Activated CD8-positive, alpha-beta memory T cell treated with anti-CD3 and anti-CD28 coated beads, Interleukin-2, amount 50 U/mL, for 1 hour (primary cell): ENCODE data around the gene CNTN1.
"Not testable (repeated sequence)": the region's sequence is repeated elsewhere in the genome, so short reads cannot be mapped to it uniquely, and the experiment has no call there.

Experiments used
- DNase-seq: peaks from one replicate; pipeline ENCODE4 v3.0.0-alpha.2; 2020; ENCODE audit errors: extremely low read depth

The CNTN1 gene

DNA sequence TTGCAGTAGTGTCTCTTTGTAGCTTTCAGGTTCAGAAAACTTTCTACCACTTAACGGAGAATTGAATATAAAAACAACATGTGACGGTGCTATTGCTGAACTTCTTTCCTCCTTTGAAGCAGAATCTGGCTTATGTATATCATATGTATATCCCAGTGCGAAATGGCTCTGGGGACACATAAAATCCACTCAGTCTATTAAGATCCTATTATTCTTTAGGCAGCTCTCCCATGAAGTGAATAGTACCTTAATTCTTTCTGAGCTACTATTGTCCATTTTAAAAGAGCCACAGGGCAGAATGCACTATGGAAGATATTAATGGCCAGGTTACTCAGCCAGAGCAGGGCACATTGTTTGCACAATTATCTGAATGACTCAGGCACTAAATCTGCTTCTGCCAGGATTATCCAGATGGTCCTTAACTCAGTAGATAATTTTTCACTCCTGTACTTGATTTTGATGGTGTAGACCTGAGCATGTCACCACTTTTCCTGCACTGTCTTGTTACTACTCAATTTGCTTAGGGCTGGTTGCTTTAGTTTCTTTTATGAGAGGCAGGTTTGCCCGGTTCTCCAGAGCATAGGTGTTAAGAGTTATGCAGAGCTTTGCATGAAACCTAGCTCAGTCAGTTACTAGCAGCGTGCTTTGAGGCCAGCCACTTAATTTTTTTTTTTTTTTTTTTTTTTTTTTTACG lies 5.5 kb downstream of the CNTN1 start:
- DNase-seq: no peak

DNA sequence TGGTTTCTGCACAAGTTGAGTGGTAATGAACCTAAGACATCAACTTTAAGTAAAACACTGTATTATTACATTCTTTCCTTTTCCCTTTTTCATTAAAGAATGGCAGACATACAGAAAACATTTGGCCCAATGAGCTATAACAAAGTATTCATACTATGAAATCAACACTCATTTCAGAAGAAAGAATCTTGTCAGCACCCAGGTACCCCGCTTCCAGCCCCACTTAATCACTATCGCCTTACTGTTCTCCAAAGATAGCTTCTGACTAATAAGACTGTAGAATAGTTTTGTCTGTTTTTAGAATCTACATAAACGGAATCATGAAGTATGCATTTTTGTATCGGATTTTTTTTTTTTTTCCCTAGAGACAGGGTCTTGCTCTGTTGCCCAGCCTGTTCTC lies 9.5 kb downstream of the CNTN1 start:
- DNase-seq: no peak

DNA sequence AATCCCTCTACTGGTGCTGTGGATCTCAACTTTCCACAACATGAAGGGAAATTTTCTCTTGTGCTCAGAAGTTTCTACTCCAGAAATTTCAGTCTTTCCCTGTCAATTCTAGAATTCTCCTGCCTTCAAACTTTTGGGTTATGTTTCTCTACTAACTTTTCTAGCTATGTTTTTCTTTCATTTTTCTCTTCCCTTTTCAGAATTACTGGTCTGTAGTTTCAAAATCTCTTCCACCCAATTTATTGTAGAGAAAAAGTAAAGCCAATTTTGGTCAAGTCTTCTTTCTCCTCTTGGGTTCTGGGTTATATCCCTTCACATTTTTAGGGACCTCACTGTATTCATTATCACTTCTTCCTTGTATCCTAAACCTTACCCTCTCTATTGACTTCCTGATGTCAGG lies 18.9 kb downstream of the CNTN1 start:
- no peak for DNase-seq

DNA sequence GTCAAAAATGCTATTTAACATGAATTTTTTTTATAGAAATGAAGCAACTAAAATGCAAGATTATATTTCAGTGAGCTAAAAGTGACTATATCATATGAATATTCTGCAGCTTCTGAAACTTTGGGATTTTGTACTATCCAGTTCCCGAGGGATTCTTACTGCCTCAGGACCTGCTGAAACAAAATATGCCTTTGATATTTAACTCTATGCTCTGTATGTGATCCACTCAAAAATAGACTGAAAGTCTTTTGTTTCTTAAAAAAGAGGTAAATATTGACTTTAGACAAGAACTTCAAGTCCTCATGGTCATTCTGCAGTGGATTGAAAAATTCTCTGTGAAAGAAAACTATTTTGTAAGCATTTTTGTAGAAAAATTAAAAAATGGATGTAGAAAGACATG lies 22.4 kb downstream of the CNTN1 start:
- DNase-seq: no peak

DNA sequence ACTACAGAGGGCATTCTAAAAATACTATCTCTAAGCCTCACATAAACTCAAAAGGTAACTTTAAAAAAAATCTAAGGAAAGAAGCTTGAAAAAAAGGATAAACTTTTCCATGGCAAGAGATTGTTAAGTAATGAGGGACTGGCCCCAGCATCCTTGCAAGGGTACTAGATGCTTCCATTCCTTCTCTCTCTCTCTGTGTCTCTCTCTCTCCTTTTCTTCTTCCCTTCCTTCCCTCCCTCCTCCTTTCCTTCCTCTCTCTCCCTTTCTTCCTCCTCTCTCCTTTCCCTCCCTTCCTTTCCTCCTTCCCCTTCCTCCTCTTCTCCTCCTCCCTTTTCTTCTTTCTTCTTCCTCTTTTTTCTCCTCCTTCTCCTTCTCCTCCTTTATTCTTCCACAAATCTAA lies 23.8 kb downstream of the CNTN1 start:
- DNase-seq: no peak

DNA sequence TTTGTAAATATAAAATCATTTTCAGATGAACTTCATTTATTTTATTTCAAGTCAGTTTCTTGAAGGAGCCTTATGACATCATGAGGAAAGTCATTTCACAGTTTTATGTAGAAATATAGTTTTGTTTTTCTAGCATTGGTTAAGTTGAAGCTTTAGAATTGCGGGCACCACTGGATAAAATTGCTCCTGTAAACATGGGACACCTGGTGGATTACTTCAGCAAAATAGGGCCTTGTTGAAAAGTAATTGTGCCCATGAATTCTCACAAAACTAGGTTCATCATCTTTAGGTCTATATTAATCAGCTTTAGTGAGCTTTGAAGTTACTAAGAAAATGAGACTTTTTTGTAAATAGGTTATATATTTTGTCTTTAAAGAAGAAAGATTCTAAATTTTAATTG lies 25.3 kb downstream of the CNTN1 start:
- no peak for DNase-seq

DNA sequence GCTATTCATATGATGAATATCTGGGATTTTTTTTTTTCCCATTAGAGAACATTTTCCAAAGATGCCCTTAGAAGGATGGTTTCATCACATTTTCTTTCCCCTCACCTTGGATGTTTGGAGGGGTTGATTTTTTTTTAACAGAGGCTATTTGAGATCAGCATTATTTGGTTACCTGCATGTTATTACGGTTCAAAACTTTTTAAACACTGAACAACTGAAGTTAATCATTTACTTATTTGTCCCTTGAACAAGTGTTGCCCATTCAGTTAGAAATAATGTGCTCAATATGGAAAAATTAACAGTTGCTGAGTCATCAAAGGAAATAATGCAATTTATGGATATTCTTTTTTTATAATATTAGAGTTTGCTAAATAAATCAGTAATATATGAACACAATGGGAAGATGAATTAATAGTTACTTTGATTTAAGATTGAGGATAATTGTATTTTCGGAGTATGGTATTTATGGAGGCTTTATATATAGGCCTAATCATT lies 26.7 kb downstream of the CNTN1 start:
- DNase-seq: no peak

DNA sequence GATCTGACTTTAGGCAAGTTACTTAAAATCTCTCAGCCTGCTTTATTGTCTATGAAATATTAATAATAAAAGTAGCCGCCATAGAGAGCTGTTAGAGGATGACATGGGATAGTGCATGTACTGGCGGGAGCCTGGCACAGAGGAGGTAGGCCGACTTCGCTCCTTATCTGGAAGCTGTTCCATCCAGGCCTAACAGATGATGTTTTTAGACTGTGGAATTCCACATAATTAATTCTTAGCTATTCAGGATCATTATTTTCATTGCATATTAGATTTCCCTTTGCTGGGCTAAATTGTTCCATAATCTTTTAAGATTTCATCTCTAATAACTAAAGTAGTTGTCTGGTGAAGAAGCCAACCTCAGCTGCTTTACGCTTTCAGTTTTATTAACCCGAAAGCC lies 30.8 kb downstream of the CNTN1 start:
- DNase-seq: no peak

DNA sequence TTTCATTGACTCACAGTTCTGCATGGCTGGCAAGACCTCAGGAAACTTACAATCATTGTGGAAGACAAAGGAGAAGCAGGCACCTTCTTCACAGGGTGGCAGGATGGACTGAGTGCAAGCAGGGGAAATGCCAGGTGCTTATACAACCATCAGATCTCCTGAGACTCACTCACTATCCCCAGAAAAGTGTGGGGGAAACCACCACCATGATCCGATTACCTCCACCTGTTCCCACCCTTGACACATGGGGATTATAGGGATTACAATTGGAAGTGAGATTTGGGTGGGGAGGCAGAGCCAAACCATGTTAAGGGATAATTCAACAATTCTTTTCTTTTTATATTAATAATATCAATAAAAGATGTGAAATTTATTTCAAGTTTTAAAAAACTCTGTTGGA lies 34.1 kb downstream of the CNTN1 start:
- DNase-seq: no peak

DNA sequence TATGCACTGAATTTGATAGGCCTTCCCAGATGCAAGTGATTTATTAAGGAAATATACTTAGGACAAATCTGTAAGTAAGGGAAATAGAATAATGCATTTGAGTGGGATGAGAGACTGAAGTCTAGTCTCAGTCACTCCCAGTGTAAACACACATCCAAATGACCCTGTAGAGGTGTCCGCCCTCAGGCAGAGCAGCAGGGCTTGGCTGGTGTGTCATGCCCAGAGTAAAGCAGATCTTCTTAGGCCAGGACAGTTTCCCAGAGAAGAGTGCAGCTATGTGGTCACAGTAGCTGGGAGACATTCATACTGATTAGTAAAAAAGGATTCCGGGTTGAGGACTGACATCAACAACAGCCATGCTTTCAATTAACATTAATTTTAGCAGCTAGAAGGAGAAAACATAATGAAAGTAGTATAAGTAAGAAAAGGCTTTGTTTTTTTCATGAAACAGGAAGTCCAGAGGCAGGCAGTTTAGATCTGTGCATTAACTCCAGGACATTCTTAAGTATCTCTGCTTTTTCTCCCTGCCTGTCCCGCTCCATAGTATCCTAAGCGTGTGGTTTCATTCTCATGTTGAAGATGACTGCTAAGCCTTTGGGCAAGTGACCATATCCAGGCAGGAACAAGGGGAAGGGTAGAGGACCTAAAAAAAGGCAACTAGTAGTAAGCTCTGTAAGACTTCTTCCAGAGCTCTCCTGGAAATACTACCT lies 35.7 kb downstream of the CNTN1 start:
- no peak for DNase-seq

DNA sequence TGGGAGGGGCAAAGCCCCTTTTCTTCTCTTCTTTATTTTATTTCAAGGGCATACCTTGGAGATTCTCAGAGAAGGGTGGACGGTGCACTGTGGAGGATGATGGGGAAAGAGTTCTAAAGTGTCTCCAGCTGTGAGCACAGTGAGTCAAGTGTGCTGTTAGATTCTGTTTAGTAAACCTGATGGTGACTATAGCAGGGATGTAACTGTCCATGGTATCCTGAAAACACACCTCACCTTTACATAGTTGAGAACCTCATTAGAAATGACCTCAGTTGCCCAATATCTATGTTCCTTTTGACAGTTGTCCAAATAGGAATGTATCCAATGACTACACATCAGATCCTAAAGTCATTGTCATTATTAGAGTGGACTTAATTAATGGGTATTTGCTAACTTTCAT lies 38.0 kb downstream of the CNTN1 start:
- DNase-seq: no peak

DNA sequence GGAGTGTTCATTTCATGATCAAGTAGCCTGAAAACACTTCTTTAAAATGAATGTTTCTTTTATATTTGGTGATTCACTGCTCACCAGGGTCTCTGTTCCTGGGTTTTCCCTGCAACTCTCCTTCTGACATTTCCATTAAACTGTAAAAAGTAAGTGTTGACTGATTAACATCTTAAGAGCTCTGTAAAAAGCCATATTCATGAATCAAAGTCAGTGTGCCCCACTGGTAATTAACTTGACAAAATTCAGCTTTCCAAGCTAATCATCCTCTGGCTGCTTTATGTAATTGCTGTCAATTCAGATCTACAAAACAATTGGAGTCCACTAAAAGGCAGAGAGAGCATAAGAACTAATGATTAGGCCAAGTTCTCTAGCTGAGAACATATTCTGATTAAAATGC lies 41.6 kb downstream of the CNTN1 start:
- DNase-seq: no peak

DNA sequence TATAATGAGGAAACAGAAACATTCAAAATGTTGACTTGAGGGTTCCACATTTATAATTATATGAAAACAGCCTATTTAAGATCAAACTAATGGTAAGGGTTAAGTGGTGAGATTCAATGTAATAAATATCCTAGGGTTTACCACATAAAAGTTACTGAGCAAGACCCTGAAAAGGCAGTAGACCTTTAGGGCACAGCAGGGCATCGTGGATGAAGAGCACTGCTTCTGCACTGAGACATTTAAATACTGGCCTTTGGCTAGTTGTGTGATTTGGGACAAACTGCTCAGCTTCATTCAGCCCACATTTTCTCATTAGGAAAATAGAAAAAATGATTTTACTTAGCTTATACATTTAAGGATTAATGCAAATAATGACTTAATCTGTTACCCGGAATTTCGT lies 42.0 kb downstream of the CNTN1 start:
- no peak for DNase-seq

DNA sequence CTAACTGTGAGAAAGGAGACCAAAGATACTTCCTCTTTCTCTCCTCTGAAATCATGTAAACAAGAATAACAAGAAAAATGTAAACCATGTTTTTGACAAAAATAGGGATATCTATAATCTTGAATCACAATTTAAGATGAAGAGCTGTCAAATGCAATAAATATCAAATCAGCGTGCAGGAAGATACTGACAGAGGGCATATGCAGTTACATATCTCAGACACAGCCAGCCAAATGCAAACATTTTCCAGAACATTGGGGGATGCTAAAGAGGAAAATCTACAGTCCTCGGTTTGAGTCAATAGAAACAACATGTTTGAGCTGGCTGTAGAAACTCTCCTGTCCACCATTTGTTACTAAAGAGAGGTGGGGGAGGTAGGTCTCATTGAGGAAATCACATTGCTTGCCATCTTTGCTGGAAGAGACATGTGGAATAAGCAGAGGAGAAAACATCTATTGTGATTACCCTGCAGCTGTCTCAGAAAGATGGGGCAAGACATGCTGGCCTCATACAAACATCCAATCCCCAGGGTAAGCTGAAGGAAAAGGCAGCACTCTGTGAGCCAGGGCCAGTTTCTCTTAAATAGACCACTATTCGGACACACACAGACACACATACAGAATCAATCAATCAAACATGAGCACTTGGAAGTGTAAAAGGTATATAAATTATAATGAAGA lies 43.5 kb downstream of the CNTN1 start:
- DNase-seq: no peak

DNA sequence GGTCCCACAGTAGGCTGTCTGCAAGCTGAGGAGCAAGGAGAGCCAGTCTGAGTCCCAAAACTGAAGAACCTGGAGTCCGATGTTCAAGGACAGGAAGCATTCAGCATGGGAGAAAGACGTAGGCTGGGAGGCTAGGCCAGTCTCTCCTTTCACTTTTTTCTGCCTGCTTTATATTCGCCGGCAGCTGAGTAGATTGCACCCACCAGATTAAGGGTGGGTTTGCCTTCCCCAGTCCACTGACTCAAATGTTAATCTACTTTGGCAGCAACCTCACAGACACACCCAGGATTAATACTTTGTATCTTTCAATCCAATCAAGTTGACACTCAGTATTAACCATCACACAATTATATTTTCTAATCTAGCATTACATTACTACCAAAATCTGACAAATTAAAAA lies 45.2 kb downstream of the CNTN1 start:
- not testable (repeated sequence) for DNase-seq

DNA sequence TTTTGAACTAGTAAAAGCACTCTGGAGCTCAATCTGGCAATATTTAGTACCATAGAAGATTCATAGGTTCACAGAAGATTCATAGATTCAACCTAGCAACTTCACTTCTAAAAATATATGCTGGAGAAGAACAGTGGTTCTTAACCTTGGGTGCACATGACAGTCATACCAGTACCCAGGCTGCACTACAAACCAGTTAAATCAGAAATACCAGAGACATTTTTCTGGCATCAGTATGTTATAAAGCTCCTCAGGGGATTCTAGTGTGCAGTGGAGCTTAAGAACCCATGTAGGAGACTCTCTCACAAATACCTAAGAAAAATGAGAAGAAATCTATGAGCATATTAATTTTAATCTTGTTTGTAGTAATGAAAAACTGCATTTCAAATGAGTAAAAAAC lies 46.6 kb downstream of the CNTN1 start:
- no peak for DNase-seq

DNA sequence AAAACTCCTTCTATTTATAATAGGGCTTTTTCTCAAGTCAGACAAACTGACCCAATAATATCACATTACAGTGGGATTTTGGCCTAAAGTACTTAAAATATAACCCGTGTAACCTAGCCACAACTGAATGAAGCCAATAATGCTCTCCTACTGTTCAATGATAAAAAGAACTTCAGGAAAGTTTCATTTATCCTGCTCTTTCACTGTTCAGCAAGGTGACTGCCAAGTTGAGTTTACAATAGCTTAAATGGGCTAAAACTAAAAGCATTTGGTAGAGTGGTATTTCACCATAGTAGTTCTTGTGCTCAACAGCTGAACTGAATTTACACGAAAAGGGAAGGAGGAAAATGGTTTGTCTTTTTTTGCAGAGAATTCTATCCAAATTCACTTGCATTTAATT lies 49.8 kb downstream of the CNTN1 start:
- DNase-seq: no peak

DNA sequence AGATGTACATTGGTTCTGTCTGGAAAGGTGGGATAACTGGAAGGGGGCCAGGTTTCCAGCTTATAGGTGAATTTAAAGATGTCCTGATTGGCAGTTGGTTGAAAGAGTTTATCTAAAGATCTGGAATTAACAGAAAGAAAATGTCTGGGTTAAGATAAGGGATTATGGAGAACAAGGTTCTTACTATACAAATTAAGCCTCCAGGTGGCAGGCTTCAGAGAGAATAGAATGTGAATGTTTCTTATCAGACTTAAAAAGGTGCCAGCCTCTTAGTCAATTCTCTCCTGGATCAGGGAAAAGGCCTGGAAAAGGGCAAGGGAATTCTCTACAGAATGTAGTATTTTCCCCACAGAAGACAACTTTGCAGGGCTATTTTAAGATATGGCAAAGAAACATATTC lies 53.1 kb downstream of the CNTN1 start:
- no peak for DNase-seq

DNA sequence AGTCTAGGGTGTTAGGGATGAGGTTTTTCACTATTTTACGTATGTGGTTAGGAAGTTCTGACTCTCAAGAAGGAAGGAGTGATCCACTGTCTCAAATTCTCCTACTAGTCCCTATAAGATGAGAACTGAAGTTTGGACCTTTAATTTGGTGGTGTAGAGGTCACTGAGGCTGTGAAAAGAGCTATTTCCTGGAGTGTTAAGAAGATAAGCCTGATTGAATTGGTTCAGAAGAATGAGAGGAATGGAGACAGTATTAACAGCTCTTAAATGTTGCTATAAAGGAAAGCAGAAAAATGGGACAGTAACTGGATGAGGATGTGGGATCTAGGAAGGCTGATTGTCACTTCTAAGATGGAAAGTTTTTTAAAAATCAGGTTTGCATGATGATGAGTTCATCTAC lies 57.6 kb downstream of the CNTN1 start:
- no peak for DNase-seq

DNA sequence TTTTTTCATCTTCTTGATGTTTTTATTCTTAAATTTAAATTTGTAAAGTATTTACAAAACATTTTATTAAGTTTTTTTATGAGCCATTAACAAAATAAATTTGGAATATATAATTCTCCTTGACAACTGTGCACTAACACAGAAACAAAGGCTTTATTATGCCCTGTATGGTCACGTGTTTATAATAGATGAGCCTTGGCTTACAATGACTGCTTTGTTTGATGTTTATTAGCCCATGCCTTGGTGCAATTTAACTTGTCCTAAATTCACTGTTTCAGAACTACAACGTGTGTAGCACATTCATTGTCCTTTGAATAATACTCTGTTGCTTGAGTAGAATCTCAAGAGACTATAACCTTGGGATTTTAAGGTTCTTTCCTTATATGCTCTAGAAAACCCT lies 59.8 kb downstream of the CNTN1 start:
- DNase-seq: no peak

DNA sequence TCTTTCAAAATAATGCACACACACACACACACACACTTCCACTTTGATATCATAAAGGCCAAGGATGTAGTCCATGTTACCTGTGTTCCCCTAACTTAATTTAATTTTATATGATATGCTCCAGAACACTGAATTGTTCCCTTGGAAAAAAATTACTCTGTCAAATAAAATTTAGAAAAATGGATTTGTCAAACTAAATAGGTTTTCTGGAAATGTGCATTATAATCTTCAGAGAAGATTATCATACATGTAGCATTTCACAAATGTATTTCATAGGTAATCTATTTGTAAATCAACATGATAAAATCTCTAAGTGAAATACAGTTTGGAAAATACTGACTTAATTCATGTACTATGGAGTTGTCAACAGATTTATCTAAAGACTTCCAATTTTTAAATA lies 68.6 kb downstream of the CNTN1 start:
- DNase-seq: no peak

DNA sequence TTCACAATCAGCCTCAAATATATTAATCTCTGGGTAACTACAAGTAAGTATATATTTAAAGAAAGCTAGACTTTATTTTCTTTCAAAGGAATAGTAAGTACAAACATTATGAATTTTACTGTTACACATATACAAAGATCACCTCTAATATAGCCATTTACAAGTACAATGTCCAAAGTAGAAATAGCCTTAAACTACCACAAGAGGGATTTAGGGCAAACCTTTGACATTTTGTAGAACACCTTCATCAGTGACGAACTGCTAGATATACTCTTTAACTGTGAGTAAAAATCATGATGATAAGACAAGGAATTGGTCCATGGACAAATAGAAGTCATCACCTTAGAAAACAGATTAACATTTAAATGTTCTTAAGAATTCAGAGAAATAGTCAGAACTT lies 69.8 kb downstream of the CNTN1 start:
- DNase-seq: no peak
